WTC11 (cell line): Measurements from ENCODE around the gene CALN1. TPM values are rescaled to one million over a fixed set of nuclear protein-coding genes. Genes with fewer than 3 reads are reported as not detected.

Source experiments
- ATAC-seq: fragments of 200-7000 bp; cut with Tn5 transposase; 2 replicates; pipeline ENCODE4 v1.10.0; 2021; ENCODE audit warnings: mild to moderate bottlenecking, moderate library complexity
- CTCF ChIA-PET: fragments of 300-600 bp; sonication (Branson Sonifier 250); formaldehyde crosslinking; loops from one replicate; lab custom pipeline; 2021; ENCODE audit warnings: antibody characterized with exemption; lab: Charles Lee
- POLR2A ChIA-PET: fragments of 350-600 bp; sonication (Branson Sonifier 250); formaldehyde crosslinking; loops from one replicate; lab custom pipeline; 2021; ENCODE audit warnings: antibody characterized with exemption; lab: Charles Lee
- DNase-seq: peaks from one replicate; pipeline ENCODE4 v3.0.0; 2021; ENCODE audit warnings: low spot score
- H3K27ac Mint-ChIP-seq: 2 replicates; pipeline ENCODE4 v1.8.0; 2021; ENCODE audit warnings: mixed read lengths
- H3K27me3 Mint-ChIP-seq: 2 replicates; pipeline ENCODE4 v1.8.0; 2021; ENCODE audit warnings: low read depth, mild to moderate bottlenecking, moderate library complexity, mixed read lengths
- H3K36me3 Mint-ChIP-seq: 2 replicates; pipeline ENCODE4 v1.8.0; 2021; ENCODE audit warnings: mixed read lengths
- H3K4me1 Mint-ChIP-seq: 2 replicates; pipeline ENCODE4 v1.8.0; 2022; ENCODE audit warnings: mixed read lengths
- H3K4me3 Mint-ChIP-seq: 2 replicates; pipeline ENCODE4 v1.8.0; 2021; ENCODE audit warnings: mild to moderate bottlenecking, moderate library complexity, mixed read lengths
- H3K9me3 Mint-ChIP-seq: 2 replicates; pipeline ENCODE4 v1.8.0; 2021; ENCODE audit warnings: mixed read lengths
- ELF4 ChIP-seq: sonication (generic); formaldehyde crosslinking; IDR thresholded peaks from 2 replicates; pipeline ENCODE4 v1.8.1; 2022; ENCODE audit warnings: low read depth, mild to moderate bottlenecking, moderate library complexity, missing genetic modification reagents
- FOXJ3 ChIP-seq: sonication (generic); formaldehyde crosslinking; IDR thresholded peaks from 2 replicates; pipeline ENCODE4 v1.9.0; 2021; ENCODE audit warnings: missing genetic modification reagents, mild to moderate bottlenecking, borderline replicate concordance
- GABPB1 ChIP-seq: sonication (generic); formaldehyde crosslinking; IDR thresholded peaks from 2 replicates; pipeline ENCODE4 v1.8.1; 2023; ENCODE audit warnings: mild to moderate bottlenecking, missing genetic modification reagents
- HMGA2 ChIP-seq: fragments of 250-450 bp; sonication (Bioruptor Pico); IDR thresholded peaks from 2 replicates; pipeline ENCODE4 v1.4.0; 2021; ENCODE audit warnings: mild to moderate bottlenecking, moderate library complexity
- NFATC4 ChIP-seq: fragments of 250-450 bp; sonication (Bioruptor Pico); IDR thresholded peaks from 2 replicates; pipeline ENCODE4 v1.9.0; 2021; ENCODE audit warnings: mild to moderate bottlenecking
- NR1H2 ChIP-seq: sonication (generic); formaldehyde crosslinking; IDR thresholded peaks from 2 replicates; pipeline ENCODE4 v1.9.0; 2021; ENCODE audit warnings: mild to moderate bottlenecking, moderate library complexity, missing genetic modification reagents
- SMAD4 ChIP-seq: sonication (generic); formaldehyde crosslinking; IDR thresholded peaks from 2 replicates; pipeline ENCODE4 v1.8.0; 2022; ENCODE audit warnings: mild to moderate bottlenecking, missing genetic modification reagents
- SP1 ChIP-seq: sonication (generic); formaldehyde crosslinking; conservative IDR thresholded peaks from 2 replicates; pipeline ENCODE4 v1.8.1; 2022; ENCODE audit warnings: missing genetic modification reagents
- TCF7 ChIP-seq: sonication (generic); formaldehyde crosslinking; IDR thresholded peaks from 2 replicates; pipeline ENCODE4 v1.8.0; 2022; ENCODE audit warnings: mild to moderate bottlenecking, low read depth, missing genetic modification reagents, moderate library complexity
- TEAD4 ChIP-seq: sonication (generic); formaldehyde crosslinking; IDR thresholded peaks from 2 replicates; pipeline ENCODE4 v1.8.0; 2022; ENCODE audit warnings: mild to moderate bottlenecking, missing genetic modification reagents
- TP53 ChIP-seq: sonication (generic); formaldehyde crosslinking; IDR thresholded peaks from 2 replicates; pipeline ENCODE4 v1.8.1; 2023; ENCODE audit warnings: mild to moderate bottlenecking, missing genetic modification reagents
- ZNF219 ChIP-seq: sonication (generic); formaldehyde crosslinking; IDR thresholded peaks from 2 replicates; pipeline ENCODE4 v1.8.0; 2023; ENCODE audit warnings: missing genetic modification reagents, mild to moderate bottlenecking, borderline replicate concordance
- ZNF416 ChIP-seq: fragments of 250-450 bp; sonication (Bioruptor Pico); IDR thresholded peaks from 2 replicates; pipeline ENCODE4 v1.9.0; 2021; ENCODE audit warnings: mild to moderate bottlenecking, inconsistent platforms
- ZNF671 ChIP-seq: fragments of 250-450 bp; sonication (Bioruptor Pico); IDR thresholded peaks from 2 replicates; pipeline ENCODE4 v1.8.0; 2021; ENCODE audit warnings: mild to moderate bottlenecking
- total RNA-seq: library from RNA; stranded (reverse); gene quantifications from 3 replicates; pipeline ENCODE4 v1.2.3, GENCODE V29; 2021
- TF ChIP-seq, protein P1 (sequence below): sonication (generic); formaldehyde crosslinking; IDR thresholded peaks from 2 replicates; pipeline ENCODE4 v1.8.1; 2022; ENCODE audit warnings: mild to moderate bottlenecking, missing genetic modification reagents, moderate library complexity, borderline replicate concordance
- TF ChIP-seq, protein P2 (sequence below): fragments of 250-450 bp; sonication (Bioruptor Pico); IDR thresholded peaks from 2 replicates; pipeline ENCODE4 v1.9.0; 2021; ENCODE audit warnings: moderate library complexity, mild to moderate bottlenecking, inconsistent platforms, borderline replicate concordance
- TF ChIP-seq, protein P3 (sequence below): sonication (generic); formaldehyde crosslinking; IDR thresholded peaks from 2 replicates; pipeline ENCODE4 v1.8.0; 2023; ENCODE audit warnings: missing genetic modification reagents, mild to moderate bottlenecking, borderline replicate concordance
- TF ChIP-seq, protein P4 (sequence below): sonication (generic); formaldehyde crosslinking; conservative IDR thresholded peaks from 2 replicates; pipeline ENCODE4 v1.8.1; 2022; ENCODE audit warnings: mild to moderate bottlenecking, missing genetic modification reagents
- TF ChIP-seq, protein P5 (sequence below): sonication (generic); formaldehyde crosslinking; IDR thresholded peaks from 2 replicates; pipeline ENCODE4 v1.8.0; 2022; ENCODE audit warnings: mild to moderate bottlenecking, missing genetic modification reagents
- TF ChIP-seq, protein P6 (sequence below): sonication (generic); formaldehyde crosslinking; IDR thresholded peaks from 2 replicates; pipeline ENCODE4 v1.8.0; 2022; ENCODE audit warnings: mild to moderate bottlenecking, missing genetic modification reagents

The CALN1 gene
- total RNA-seq, 1 experiment from 2014 or later, result 10.5 TPM

DNA sequence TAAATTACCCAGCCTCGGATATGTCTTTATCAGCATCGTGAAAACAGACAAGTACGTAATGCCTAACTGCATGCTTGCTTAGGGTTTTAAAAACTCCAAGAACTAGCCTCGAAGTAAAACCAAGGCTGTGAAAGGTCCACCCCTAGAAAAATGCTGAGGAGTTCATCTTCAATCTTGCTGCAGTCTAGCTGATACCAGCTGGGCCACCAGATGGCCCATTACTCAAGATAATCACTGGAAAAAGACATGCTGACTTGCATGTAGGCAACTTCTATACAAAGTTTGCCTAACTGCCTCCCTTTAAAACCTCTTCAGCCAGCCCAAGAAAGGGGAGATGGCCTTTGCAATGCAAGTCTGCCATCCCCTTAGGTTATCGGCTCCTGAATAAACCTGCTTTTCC lies 666.1 kb downstream of the CALN1 start (continued):
- TF ChIP-seq, protein P1, sequence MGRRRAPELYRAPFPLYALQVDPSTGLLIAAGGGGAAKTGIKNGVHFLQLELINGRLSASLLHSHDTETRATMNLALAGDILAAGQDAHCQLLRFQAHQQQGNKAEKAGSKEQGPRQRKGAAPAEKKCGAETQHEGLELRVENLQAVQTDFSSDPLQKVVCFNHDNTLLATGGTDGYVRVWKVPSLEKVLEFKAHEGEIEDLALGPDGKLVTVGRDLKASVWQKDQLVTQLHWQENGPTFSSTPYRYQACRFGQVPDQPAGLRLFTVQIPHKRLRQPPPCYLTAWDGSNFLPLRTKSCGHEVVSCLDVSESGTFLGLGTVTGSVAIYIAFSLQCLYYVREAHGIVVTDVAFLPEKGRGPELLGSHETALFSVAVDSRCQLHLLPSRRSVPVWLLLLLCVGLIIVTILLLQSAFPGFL, result no peak
- no peak for TF ChIP-seq ZNF219
- TF ChIP-seq, all 79 proteins: peak for 0

DNA sequence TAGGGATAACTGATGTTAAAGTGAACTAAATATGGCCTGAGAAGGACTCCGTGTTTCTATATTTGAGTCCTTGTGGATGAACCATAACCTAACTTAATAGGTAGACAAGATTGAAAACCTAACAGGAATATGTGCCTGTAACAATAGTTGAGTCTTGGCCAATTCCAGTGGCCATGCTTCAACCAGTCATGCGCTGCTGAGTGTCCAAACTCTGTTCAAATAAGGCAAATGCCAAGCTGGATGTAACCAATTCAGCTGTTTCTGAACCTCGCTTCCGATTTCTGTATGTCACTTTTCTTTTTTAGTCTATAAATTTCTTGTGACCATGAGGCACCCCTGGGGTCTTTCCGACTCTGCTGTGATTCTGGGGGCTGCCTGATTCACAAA lies 672.0 kb downstream of the CALN1 start:
- DNase-seq (no peak), ATAC-seq (no peak)
- Mint-ChIP-seq H3K27me3 (no peaks in the 10 kb centered on the region), H3K4me3 (no peak overlapping the region), H3K27ac (0 out of 2 replicates have a peak overlapping the region, but pooled peaks have one; percentile 87), H3K36me3 (peaks cover 21% of the 10 kb centered on the region; the same call in 1 of the 2 replicates), H3K4me1 (peaks cover 25% of the 10 kb centered on the region), H3K9me3 (peaks cover 17% of the 10 kb centered on the region)
- POLR2A ChIA-PET, result interaction anchor here (0.6 kb wide), 1 partner anchor 595 kb away, joined by 3 read pairs; no protein-coding TSS in a partner anchor
- TF ChIP-seq ZNF416 (CRISPR knock-in tag), result no peak
- no peak for TF ChIP-seq TCF7 (CRISPR knock-in tag)
- TF ChIP-seq, protein P2, sequence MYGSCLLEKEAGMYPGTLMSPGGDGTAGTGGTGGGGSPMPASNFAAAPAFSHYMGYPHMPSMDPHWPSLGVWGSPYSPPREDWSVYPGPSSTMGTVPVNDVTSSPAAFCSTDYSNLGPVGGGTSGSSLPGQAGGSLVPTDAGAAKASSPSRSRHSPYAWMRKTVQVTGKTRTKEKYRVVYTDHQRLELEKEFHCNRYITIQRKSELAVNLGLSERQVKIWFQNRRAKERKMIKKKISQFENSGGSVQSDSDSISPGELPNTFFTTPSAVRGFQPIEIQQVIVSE (CRISPR knock-in tag), result no peak
- TF ChIP-seq, protein P1, result no peak
- no peak for TF ChIP-seq GABPB1 (CRISPR knock-in tag)
- TF ChIP-seq, protein P3, sequence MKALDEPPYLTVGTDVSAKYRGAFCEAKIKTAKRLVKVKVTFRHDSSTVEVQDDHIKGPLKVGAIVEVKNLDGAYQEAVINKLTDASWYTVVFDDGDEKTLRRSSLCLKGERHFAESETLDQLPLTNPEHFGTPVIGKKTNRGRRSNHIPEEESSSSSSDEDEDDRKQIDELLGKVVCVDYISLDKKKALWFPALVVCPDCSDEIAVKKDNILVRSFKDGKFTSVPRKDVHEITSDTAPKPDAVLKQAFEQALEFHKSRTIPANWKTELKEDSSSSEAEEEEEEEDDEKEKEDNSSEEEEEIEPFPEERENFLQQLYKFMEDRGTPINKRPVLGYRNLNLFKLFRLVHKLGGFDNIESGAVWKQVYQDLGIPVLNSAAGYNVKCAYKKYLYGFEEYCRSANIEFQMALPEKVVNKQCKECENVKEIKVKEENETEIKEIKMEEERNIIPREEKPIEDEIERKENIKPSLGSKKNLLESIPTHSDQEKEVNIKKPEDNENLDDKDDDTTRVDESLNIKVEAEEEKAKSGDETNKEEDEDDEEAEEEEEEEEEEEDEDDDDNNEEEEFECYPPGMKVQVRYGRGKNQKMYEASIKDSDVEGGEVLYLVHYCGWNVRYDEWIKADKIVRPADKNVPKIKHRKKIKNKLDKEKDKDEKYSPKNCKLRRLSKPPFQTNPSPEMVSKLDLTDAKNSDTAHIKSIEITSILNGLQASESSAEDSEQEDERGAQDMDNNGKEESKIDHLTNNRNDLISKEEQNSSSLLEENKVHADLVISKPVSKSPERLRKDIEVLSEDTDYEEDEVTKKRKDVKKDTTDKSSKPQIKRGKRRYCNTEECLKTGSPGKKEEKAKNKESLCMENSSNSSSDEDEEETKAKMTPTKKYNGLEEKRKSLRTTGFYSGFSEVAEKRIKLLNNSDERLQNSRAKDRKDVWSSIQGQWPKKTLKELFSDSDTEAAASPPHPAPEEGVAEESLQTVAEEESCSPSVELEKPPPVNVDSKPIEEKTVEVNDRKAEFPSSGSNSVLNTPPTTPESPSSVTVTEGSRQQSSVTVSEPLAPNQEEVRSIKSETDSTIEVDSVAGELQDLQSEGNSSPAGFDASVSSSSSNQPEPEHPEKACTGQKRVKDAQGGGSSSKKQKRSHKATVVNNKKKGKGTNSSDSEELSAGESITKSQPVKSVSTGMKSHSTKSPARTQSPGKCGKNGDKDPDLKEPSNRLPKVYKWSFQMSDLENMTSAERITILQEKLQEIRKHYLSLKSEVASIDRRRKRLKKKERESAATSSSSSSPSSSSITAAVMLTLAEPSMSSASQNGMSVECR (CRISPR knock-in tag), result no peak
- no peak for TF ChIP-seq TP53 (CRISPR knock-in tag)
- no peak for TF ChIP-seq FOXJ3 (CRISPR knock-in tag)
- no peak for TF ChIP-seq HMGA2 (CRISPR knock-in tag)
- TF ChIP-seq, protein P4, sequence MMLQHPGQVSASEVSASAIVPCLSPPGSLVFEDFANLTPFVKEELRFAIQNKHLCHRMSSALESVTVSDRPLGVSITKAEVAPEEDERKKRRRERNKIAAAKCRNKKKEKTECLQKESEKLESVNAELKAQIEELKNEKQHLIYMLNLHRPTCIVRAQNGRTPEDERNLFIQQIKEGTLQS (CRISPR knock-in tag), result no peak
- TF ChIP-seq ELF4 (CRISPR knock-in tag), result no peak
- TF ChIP-seq TEAD4 (CRISPR knock-in tag), result no peak
- TF ChIP-seq, protein P5, sequence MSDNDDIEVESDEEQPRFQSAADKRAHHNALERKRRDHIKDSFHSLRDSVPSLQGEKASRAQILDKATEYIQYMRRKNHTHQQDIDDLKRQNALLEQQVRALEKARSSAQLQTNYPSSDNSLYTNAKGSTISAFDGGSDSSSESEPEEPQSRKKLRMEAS (CRISPR knock-in tag), result no peak
- TF ChIP-seq, protein P6, sequence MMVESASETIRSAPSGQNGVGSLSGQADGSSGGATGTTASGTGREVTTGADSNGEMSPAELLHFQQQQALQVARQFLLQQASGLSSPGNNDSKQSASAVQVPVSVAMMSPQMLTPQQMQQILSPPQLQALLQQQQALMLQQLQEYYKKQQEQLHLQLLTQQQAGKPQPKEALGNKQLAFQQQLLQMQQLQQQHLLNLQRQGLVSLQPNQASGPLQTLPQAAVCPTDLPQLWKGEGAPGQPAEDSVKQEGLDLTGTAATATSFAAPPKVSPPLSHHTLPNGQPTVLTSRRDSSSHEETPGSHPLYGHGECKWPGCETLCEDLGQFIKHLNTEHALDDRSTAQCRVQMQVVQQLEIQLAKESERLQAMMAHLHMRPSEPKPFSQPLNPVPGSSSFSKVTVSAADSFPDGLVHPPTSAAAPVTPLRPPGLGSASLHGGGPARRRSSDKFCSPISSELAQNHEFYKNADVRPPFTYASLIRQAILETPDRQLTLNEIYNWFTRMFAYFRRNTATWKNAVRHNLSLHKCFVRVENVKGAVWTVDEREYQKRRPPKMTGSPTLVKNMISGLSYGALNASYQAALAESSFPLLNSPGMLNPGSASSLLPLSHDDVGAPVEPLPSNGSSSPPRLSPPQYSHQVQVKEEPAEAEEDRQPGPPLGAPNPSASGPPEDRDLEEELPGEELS (CRISPR knock-in tag), result no peak
- TF ChIP-seq NFATC4 (CRISPR knock-in tag), result no peak
- no peak for TF ChIP-seq NR1H2 (CRISPR knock-in tag)
- no peak for TF ChIP-seq SP1 (CRISPR knock-in tag)
- TF ChIP-seq ZNF671, result no peak
- no peak for TF ChIP-seq SMAD4 (CRISPR knock-in tag)
- CTCF ChIA-PET, result interaction anchor here (0.6 to 6.3 kb wide), 6 partner anchors 12 to 911 kb away, joined by 3 to 40 read pairs (median 4); no protein-coding TSS in a partner anchor
